ENCODE measurements around the gene EIF3L. TPM values are rescaled to one million over a fixed set of nuclear protein-coding genes. Genes with fewer than 3 reads are reported as not detected.

The EIF3L gene
- total RNA-seq, 1 donor from 2014 or later: 258 TPM

DNA sequence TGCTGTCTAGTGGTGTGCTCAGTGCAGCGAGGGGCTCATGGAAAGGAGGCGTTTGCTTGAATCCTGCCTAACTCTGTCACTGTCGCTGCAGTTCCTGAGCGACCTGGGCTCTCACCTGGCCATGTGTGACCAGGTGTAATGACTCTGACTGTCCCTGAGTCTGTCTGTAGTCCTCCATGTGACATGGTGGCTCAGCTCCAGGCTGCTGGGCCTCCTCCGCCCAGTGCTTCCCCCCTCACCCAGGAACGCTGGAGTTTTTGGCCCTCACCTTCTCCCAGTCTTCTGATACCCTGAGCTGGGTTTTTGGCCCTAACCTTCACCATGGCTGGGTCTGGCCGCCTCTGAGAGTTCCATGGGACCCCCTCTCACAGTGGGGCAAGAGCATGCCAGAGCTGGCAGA is 77.1 kb downstream of the EIF3L start:
- no peak for DNase-seq (ENCODE audit: low spot score)

DNA sequence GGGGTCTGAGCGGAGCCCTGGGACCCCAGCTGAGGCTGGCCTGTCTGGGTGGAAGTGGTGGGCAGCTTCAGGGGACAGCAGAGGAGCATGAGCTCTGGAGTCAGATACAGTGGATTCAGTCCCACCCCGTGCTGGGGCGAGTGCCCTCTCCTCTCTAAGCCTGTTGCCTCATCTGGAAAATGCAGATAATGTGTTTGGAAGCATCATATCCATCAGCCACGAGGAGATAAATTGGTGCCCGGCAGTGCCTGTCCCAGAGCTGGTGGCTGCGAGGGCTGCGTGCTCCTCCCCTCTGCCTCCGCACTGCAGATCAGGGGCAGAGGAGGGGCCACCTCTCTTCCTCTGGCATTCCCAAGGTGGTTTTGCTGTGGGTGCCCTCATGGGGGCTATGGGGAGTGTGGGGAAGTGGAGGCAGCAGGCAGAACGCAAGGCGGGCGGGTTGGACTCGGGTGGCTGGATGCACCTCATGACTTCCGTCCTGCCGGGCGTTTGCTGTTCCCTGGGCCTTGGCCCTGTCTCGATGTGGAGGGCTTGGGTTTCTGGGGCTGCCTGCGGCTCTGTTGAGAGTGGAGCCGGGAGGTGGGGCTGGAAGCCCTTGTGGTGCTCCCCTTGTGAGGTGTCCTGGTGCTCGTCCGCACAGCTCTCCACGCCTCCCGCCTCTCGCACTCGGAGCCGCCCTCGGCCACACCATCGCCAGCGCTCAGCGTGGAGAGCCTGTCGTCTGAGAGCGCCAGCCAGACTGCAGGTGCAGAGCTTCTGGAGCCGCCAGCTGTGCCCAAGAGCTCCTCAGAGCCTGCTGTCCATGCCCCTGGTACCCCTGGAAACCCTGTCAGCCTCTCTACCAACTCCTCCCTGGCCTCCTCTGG is 77.8 kb downstream of the EIF3L start:
- no peak for DNase-seq (ENCODE audit: low spot score)

DNA sequence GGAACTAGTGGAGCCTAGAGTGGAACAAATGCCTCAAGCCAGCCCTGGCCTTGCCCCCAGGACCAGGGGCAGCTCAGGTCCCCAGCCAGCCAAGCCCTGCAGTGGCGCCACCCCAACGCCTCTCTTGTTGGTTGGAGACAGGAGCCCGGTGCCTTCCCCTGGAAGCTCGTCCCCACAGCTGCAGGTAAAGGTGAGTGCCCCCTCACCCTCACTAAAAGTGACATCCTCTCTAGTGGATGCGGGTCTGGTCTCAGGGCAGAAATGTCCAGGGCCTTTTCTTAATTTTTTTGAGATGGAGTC is 78.4 kb downstream of the EIF3L start:
- DNase-seq (ENCODE audit: low spot score): no peak

GRCh38 chr22:37929390-37929789 is 80.2 kb downstream of the EIF3L start:
- DNase-seq (ENCODE audit: low spot score): no peak

DNA sequence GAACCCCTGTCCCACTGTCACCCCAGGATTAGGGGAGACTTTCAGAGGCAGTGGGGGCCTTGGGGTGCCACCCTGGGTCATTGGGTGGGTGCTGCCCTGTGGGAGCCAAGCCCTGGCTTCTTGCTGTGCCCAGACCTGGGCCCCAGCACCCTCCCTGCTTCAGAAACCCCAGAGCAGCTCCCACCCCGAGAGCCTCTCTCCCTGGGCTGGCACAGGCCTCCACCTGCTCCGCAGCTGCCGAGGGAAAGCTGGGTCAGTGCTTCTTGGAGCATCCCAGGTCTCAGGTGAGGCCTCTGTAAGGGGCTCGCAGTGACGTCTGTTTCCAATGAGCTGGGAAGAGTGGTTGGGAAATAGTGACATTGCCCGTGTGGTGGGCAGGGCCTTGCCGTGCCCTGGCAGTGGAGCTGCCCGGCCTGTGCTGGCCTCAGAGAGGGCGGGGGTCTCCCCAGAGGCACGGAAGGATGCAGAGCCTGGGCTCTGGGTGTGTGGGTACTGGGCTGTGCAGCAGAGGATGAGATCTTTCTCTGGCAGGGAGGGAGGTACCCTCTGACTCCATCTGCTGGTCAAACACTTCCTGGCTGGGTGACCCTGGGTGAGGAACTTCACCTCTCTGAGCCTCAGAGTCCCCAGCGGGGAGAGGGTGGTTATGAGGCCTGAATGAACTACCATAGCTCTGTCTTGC is 81.2 kb downstream of the EIF3L start:
- DNase-seq (ENCODE audit: low spot score): no peak

DNA sequence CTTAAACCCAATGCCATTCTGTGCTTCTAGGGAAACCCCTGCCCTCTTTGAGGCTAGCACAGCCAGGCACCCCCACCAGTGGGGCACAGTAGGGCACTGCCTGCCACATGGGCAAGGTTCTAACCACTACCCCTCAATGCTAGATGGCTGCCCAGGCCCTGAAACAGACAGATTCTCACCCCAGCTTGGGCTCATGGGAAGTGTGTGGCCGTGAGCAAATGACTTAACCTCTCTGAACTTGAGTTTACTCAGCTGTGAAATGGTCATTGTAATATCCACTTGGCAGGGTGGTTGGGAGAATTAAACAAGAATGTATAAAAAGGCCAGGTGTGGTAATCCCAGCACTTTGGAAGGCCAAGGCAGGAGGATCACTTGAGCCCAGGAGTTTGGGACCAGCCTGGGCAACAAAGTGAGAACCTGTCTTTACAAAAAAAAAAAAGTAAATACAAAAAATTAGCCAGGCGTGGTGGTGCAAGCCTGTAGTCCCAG is 81.8 kb downstream of the EIF3L start:
- no peak for DNase-seq (ENCODE audit: low spot score)

DNA sequence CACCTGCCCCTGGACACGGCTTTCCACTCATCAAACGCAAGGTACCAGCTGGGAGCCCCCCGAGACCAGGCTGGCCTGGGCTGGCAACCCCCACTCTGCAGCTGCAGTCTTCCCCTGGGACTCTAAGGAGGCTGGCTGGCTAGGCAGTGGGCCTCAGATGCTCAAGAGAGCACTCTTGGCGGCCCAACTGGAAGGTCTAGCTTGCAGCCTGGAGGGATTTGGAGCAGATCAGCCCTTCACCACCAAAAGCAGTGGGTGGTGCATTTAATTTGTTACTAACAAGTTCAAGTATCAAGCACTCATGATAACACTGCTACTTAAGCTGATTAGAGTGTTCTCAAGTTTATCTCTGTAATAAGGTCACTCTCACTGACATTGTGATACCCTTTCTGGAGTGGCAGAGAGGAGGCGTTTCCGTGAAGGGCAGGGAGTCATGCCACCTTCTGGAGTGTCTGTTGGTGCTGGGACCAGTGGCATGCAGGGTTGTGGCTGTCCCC is 82.7 kb downstream of the EIF3L start:
- DNase-seq (ENCODE audit: low spot score): no peak

DNA sequence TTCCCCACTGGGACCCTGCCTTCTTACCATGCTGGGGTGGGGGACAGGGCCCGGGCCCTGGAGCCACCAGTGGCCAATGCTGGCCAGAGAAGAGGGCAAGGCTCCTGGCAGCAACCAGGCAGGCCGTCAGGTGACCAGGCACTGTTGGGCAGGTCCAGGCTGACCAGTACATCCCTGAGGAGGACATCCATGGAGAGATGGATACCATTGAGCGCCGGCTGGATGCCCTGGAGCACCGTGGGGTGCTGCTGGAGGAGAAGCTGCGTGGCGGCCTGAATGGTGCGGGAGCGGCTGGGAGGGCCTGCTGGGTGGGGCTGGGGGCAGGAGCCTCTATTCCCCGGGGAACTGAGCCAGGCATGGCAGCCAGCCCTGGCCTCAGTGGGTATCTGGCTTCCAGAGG is 83.2 kb downstream of the EIF3L start:
- DNase-seq (ENCODE audit: low spot score): no peak

DNA sequence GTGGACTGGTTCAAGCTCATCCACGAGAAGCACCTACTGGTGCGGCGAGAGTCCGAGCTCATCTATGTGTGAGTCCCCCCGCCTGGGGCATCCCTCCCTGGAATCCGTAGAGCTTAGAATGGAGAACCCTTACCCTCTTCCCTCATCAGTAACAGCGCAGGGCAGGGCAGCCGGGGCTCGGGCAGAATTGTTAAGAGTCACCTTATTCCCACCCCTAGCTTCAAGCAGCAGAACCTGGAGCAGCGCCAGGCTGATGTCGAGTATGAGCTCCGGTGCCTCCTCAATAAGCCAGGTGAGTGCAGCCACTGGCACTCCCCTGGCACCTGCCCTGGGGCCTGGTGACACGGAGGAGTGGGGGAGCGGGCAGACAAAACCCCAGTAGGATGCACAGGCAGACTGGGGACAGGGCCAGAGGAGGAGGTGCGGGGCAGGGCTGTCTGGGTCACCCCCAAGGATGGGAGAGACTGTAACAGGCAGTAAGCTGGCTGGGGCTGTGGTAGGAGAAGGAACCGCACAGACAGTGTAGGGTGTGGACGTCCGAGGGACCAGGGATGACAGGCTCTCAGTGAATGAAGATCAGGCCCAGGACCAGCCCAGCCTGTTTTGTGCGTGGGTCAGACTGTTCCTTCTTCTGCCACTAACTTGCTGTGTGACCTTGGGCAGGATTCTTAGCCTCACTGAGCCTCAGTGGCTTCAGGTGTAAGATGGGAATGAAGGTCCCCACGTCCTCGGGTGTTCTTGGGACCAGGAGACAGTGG is 83.8 kb downstream of the EIF3L start:
- DNase-seq (ENCODE audit: low spot score): no peak

DNA sequence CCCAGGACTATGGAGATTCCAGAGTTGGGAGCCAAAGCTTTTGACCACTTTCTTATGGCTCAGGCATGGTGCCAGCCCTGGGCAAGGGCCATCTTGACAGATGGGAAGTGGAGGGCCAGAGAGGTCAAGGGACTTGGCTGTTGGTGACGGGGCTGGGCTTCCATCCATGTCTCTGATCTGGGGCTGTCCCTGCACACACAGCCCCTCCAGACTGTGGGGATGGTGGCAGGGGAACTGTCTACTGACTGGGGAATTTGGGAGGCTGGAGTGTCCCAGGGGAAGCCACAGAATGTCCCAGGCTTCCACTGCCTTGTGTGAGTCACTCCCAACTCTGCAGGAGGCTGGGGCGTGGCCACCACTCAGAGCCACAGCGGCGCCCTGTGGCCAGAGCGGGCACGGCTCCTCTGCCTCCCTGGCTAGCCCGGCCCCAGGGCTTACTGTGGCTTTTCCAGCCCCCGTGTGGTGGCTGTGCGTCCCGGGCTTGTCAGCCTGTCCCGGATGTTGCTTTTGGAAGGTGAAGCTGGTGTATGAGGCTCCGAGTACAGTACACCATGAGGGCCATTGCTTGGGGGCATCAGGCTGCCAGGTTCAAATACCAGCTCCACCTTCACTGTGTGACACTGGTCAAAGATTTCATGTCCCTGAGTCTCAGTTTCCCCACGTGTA is 84.6 kb downstream of the EIF3L start:
- peak; percentile 97 for DNase-seq (ENCODE audit: low spot score)

Small RNAs within 50 kb of the gene (microRNA-seq; reads per million reads assigned to microRNA genes)
- gene MIR659 (ENCODE audit: borderline number of aligned reads): not detected

Other genes starting within 250 kb of the EIF3L start
- gene GGA1, start 240.6 kb upstream of the EIF3L start, total RNA-seq: 47.3 TPM
- gene SH3BP1, start 209.8 kb upstream of the EIF3L start, total RNA-seq: 15.0 TPM
- 8.5 TPM for gene PDXP, start 190.7 kb upstream of the EIF3L start, total RNA-seq
- gene LGALS1, start 173.8 kb upstream of the EIF3L start, total RNA-seq: 1,964 TPM
- gene NOL12, start 163.1 kb upstream of the EIF3L start, total RNA-seq: 17.3 TPM
- gene TRIOBP, start 152.4 kb upstream of the EIF3L start, total RNA-seq: 91.7 TPM
- 4.3 TPM for gene GCAT, start 41.5 kb upstream of the EIF3L start, total RNA-seq
- not detected for gene GALR3, start 26.0 kb upstream of the EIF3L start, total RNA-seq
- 15.6 TPM for gene ANKRD54, start 5.1 kb upstream of the EIF3L start, total RNA-seq
- gene MICALL1, start 56.9 kb downstream of the EIF3L start, total RNA-seq: 44.7 TPM
- not detected for gene C22orf23, start 104.2 kb downstream of the EIF3L start, total RNA-seq
- 56.9 TPM for gene POLR2F, start 104.3 kb downstream of the EIF3L start, total RNA-seq
- gene SOX10, start 135.1 kb downstream of the EIF3L start, total RNA-seq: not detected
- 13.5 TPM for gene PICK1, start 208.0 kb downstream of the EIF3L start, total RNA-seq
- not detected for gene SLC16A8, start 234.8 kb downstream of the EIF3L start, total RNA-seq

All from mesenteric fat pad (tissue), 1 donor.